Tibial artery (tissue), 4 donors: ENCODE results near the gene TIE1.
A peak's percentile ranks its signal among the peaks of the same experiment; 100 is the strongest.

Source experiments
- DNase-seq, 2 donors: peaks; one replicate each; pipeline ENCODE4 v3.0.0-alpha.2; 2019
- H3K27ac ChIP-seq, 2 donors: fragments of 200-600 bp; sonication (generic) in 1 of 2; 1 replicate in 1 of 2; 2 replicates in 1 of 2; pipeline ENCODE4 v1.5.1; 2018 to 2019; ENCODE audit warnings: mild to moderate bottlenecking in 1 of 2
- H3K27me3 ChIP-seq, 2 donors: fragments of 200-600 bp; sonication (generic) in 1 of 2; one replicate each; pipeline versions ENCODE4 v1.5.1 to v1.6.0; 2016 to 2019
- H3K36me3 ChIP-seq, 3 donors: fragments of 200-600 bp; sonication (generic) in 2 of 3; one replicate each; pipeline ENCODE4 v1.5.1; 2016 to 2019; ENCODE audit warnings: mild to moderate bottlenecking in 2 of 3
- H3K4me1 ChIP-seq, 4 donors: fragments of 200-600 bp; sonication (generic) in 2 of 4; 1 replicate in 3 of 4; 2 replicates in 1 of 4; pipeline ENCODE4 v1.5.1; 2016 to 2019
- H3K4me3 ChIP-seq, 2 donors: fragments of 200-600 bp; sonication (generic) in 1 of 2; 1 replicate in 1 of 2; 2 replicates in 1 of 2; pipeline ENCODE4 v1.5.1; 2018 to 2019; ENCODE audit warnings: mild to moderate bottlenecking in 2 of 2
- H3K9me3 ChIP-seq, 3 donors: fragments of 200-600 bp; sonication (generic) in 1 of 3; one replicate each; pipeline ENCODE4 v1.5.1; 2016 to 2019
- CTCF ChIP-seq, 2 experiments: fragments of 200-600 bp in 1 of 2; fragments of 450-650 bp in 1 of 2; IDR thresholded peaks; one replicate each; pipeline ENCODE4 v1.5.1; 2017 to 2019; ENCODE audit warnings: antibody characterized with exemption in 2 of 2, mild to moderate bottlenecking in 1 of 2, moderate library complexity in 1 of 2
- intact Hi-C: fragments of 100-400 bp; cut with DNase I; formaldehyde crosslinking; loops from one replicate; pipeline ENCODE4 v1.15.0; 2023; ENCODE audit warnings: low total_unique reads

Gene TIE1

GRCh38 chr1:43327549-43328292, 26.9 kb downstream of the TIE1 start:
- H3K27ac ChIP-seq: no peak overlapping the region
- no peaks in the 10 kb centered on the region for H3K27me3 ChIP-seq
- TF ChIP-seq CTCF (IDR thresholded peaks at IDR 0.05): no peak
- H3K4me3 ChIP-seq: no peak overlapping the region
- intact Hi-C loops: no loop called here
- no peak for DNase-seq
- peaks cover 0 to 11% (median 5%) of the 10 kb centered on the region in 4 donors for H3K4me1 ChIP-seq
- peaks cover 0 to 13% (median 4%) of the 10 kb centered on the region in 3 donors for H3K9me3 ChIP-seq
- H3K36me3 ChIP-seq: peaks cover 0 to 8% (median 0%) of the 10 kb centered on the region in 3 donors

GRCh38 chr1:43329995-43330751, 29.4 kb downstream of the TIE1 start:
- H3K27ac ChIP-seq: no peak overlapping the region
- peaks cover 0 to 11% (median 5%) of the 10 kb centered on the region in 4 donors for H3K4me1 ChIP-seq
- intact Hi-C loops: no loop called here
- H3K4me3 ChIP-seq: no peak overlapping the region
- no peaks in the 10 kb centered on the region for H3K27me3 ChIP-seq
- no peaks in the 10 kb centered on the region for H3K36me3 ChIP-seq
- TF ChIP-seq CTCF (IDR thresholded peaks at IDR 0.05): no peak
- peaks cover 0 to 8% (median 4%) of the 10 kb centered on the region in 3 donors for H3K9me3 ChIP-seq
- peak; percentile 38 to 69 for DNase-seq

- TF ChIP-seq CTCF (IDR thresholded peaks at IDR 0.05): no peak
- Histone ChIP-seq H3K27me3 (no peaks in the 10 kb centered on the region), H3K36me3 (no peaks in the 10 kb centered on the region), H3K27ac (no peak overlapping the region), H3K9me3 (peaks cover 0 to 5% (median 4%) of the 10 kb centered on the region in 3 donors), H3K4me3 (no peak overlapping the region), H3K4me1 (peaks cover 0 to 11% (median 5%) of the 10 kb centered on the region in 4 donors)
- intact Hi-C loops: no loop called here
- peak in 1 of 2 donors; percentile 1 for DNase-seq
These were observed 30.9 kb downstream of the TIE1 start for GRCh38 chr1:43331688-43332087.

- Histone ChIP-seq H3K27me3 (no peaks in the 10 kb centered on the region), H3K4me1 (peaks cover 0 to 9% (median 5%) of the 10 kb centered on the region in 4 donors), H3K4me3 (no peak overlapping the region), H3K36me3 (no peaks in the 10 kb centered on the region), H3K27ac (no peak overlapping the region), H3K9me3 (no peaks in the 10 kb centered on the region)
- peak in 1 of 2 donors; percentile 12 for DNase-seq
- intact Hi-C loops: no loop called here
- TF ChIP-seq CTCF (IDR thresholded peaks at IDR 0.05): no peak
These were observed 33.8 kb downstream of the TIE1 start for GRCh38 chr1:43334453-43335205.

- no peaks in the 10 kb centered on the region for H3K36me3 ChIP-seq
- H3K27me3 ChIP-seq: no peaks in the 10 kb centered on the region
- no peak within 1 kb of the TSS for H3K27ac ChIP-seq
- H3K4me1 ChIP-seq: no peaks in the 10 kb centered on the region
- H3K9me3 ChIP-seq: no peaks in the 10 kb centered on the region
- H3K4me3 ChIP-seq: no peak within 1 kb of the TSS
- no peak for TF ChIP-seq CTCF (IDR thresholded peaks at IDR 0.05)
- intact Hi-C loops: no loop called here
- peak in 1 of 2 donors; percentile 42 for DNase-seq
These were observed 36.8 kb downstream of the TIE1 start, which contains the start of gene MPL for GRCh38 chr1:43337588-43337987. Gene MPL, plus strand, starts transcription at chr1:43337818. Its CDS starts 31 bp downstream, at chr1:43337849.
